ENCODE data around the gene POU6F1. TPM values are rescaled to one million over a fixed set of nuclear protein-coding genes. Genes with fewer than 3 reads are reported as not detected.

Gene POU6F1
- total and polyA plus RNA-seq, 2 donors (not counting 1 experiment from before 2014, with no cell fraction given): 3.3 to 4.8 TPM

DNA sequence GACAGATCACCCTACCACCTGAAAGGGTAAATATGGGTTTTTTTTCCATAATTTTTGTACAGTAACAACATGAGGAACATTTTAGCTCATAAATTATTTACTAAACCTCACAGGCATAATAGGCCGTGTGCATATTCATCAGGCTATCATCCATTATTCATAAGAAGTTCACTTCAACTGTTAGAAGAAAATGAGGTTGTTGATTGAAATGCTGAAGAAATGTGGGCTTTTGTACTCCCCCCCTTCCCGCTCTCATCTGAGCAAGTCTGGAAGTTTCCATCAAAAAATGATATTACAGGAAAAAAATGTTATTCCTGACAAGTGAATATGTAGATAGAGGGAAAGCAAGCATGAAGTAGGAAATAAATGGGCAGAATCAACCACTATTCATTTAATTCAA is 7.9 kb upstream of the POU6F1 start:
- no peak overlapping the region for H2AFZ ChIP-seq (ENCODE audit: low read length)
- H3K9me3 ChIP-seq (ENCODE audit: control insufficient read depth, insufficient read depth, low read depth, low read length): no peaks in the 10 kb centered on the region
- TF ChIP-seq EZH2 (IDR thresholded peaks at IDR 0.05; ENCODE audit: low read length, missing control alignments): no peak
- TF ChIP-seq, protein P1, sequence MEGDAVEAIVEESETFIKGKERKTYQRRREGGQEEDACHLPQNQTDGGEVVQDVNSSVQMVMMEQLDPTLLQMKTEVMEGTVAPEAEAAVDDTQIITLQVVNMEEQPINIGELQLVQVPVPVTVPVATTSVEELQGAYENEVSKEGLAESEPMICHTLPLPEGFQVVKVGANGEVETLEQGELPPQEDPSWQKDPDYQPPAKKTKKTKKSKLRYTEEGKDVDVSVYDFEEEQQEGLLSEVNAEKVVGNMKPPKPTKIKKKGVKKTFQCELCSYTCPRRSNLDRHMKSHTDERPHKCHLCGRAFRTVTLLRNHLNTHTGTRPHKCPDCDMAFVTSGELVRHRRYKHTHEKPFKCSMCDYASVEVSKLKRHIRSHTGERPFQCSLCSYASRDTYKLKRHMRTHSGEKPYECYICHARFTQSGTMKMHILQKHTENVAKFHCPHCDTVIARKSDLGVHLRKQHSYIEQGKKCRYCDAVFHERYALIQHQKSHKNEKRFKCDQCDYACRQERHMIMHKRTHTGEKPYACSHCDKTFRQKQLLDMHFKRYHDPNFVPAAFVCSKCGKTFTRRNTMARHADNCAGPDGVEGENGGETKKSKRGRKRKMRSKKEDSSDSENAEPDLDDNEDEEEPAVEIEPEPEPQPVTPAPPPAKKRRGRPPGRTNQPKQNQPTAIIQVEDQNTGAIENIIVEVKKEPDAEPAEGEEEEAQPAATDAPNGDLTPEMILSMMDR (conservative IDR thresholded peaks at IDR 0.05 in 1 of 2, IDR thresholded peaks at IDR 0.05 in 1 of 2; ENCODE audit: low read depth in 1 of 2, low read length in 2 of 2): no peak
- H3K27ac ChIP-seq (ENCODE audit: insufficient read depth, low read length): no peak overlapping the region
- no peak overlapping the region for H3K4me3 ChIP-seq (replicated peaks in 1 of 4; ENCODE audit: control extremely low read depth in 1 of 4, insufficient read depth in 1 of 4, low read depth in 3 of 4, low read length in 4 of 4)
- no peaks in the 10 kb centered on the region for H3K79me2 ChIP-seq (ENCODE audit: control insufficient read depth, insufficient read depth, low read length)
- H3K4me2 ChIP-seq (ENCODE audit: extremely low read depth, insufficient read depth, low read length): no peak overlapping the region
- no peak for DNase-seq (ENCODE audit: low read depth in 2 of 2)
- H3K36me3 ChIP-seq (ENCODE audit: control insufficient read depth, insufficient read depth, low read length): no peaks in the 10 kb centered on the region
- no peaks in the 10 kb centered on the region for H3K27me3 ChIP-seq (ENCODE audit: control insufficient read depth, insufficient read depth, low read length)
- no peaks in the 10 kb centered on the region for H4K20me1 ChIP-seq (ENCODE audit: control insufficient read depth, extremely low read depth, insufficient read depth, low read length)
- H3K9ac ChIP-seq (ENCODE audit: insufficient read depth, low read length): no peak overlapping the region
- no peaks in the 10 kb centered on the region for H3K4me1 ChIP-seq (ENCODE audit: control insufficient read depth, extremely low read depth, insufficient read depth, low read length)

GRCh38 chr12:51225234-51225633 is 7.4 kb upstream of the POU6F1 start:
- H3K27me3 ChIP-seq (ENCODE audit: control insufficient read depth, insufficient read depth, low read length): no peaks in the 10 kb centered on the region
- no peak for DNase-seq (ENCODE audit: low read depth in 2 of 2)
- no peak overlapping the region for H3K27ac ChIP-seq (ENCODE audit: insufficient read depth, low read length)
- no peak overlapping the region for H3K9ac ChIP-seq (ENCODE audit: insufficient read depth, low read length)
- no peaks in the 10 kb centered on the region for H3K4me1 ChIP-seq (ENCODE audit: control insufficient read depth, extremely low read depth, insufficient read depth, low read length)
- no peak overlapping the region for H3K4me3 ChIP-seq (replicated peaks in 1 of 4; ENCODE audit: control extremely low read depth in 1 of 4, insufficient read depth in 1 of 4, low read depth in 3 of 4, low read length in 4 of 4)
- H3K79me2 ChIP-seq (ENCODE audit: control insufficient read depth, insufficient read depth, low read length): no peaks in the 10 kb centered on the region
- no peaks in the 10 kb centered on the region for H3K36me3 ChIP-seq (ENCODE audit: control insufficient read depth, insufficient read depth, low read length)
- no peak overlapping the region for H3K4me2 ChIP-seq (ENCODE audit: extremely low read depth, insufficient read depth, low read length)
- H3K9me3 ChIP-seq (ENCODE audit: control insufficient read depth, insufficient read depth, low read depth, low read length): no peaks in the 10 kb centered on the region
- H2AFZ ChIP-seq (ENCODE audit: low read length): no peak overlapping the region
- TF ChIP-seq, protein P1 (conservative IDR thresholded peaks at IDR 0.05 in 1 of 2, IDR thresholded peaks at IDR 0.05 in 1 of 2; ENCODE audit: low read depth in 1 of 2, low read length in 2 of 2): no peak
- TF ChIP-seq EZH2 (IDR thresholded peaks at IDR 0.05; ENCODE audit: low read length, missing control alignments): no peak
- no peaks in the 10 kb centered on the region for H4K20me1 ChIP-seq (ENCODE audit: control insufficient read depth, extremely low read depth, insufficient read depth, low read length)

- no peaks in the 10 kb centered on the region for H4K20me1 ChIP-seq (ENCODE audit: control insufficient read depth, extremely low read depth, insufficient read depth, low read length)
- H3K9ac ChIP-seq (ENCODE audit: insufficient read depth, low read length): no peak overlapping the region
Observed at GRCh38 chr12:51224625-51225024, 6.8 kb upstream of the POU6F1 start.

More at GRCh38 chr12:51224625-51225024, 6.8 kb upstream of the POU6F1 start:
- Histone ChIP-seq H3K27ac (ENCODE audit: insufficient read depth, low read length) (no peak overlapping the region), H3K4me2 (ENCODE audit: extremely low read depth, insufficient read depth, low read length) (no peak overlapping the region), H3K4me3 (replicated peaks in 1 of 4; ENCODE audit: control extremely low read depth in 1 of 4, insufficient read depth in 1 of 4, low read depth in 3 of 4, low read length in 4 of 4) (no peak overlapping the region), H3K36me3 (ENCODE audit: control insufficient read depth, insufficient read depth, low read length) (no peaks in the 10 kb centered on the region), H3K79me2 (ENCODE audit: control insufficient read depth, insufficient read depth, low read length) (no peaks in the 10 kb centered on the region), H2AFZ (ENCODE audit: low read length) (no peak overlapping the region), H3K27me3 (ENCODE audit: control insufficient read depth, insufficient read depth, low read length) (no peaks in the 10 kb centered on the region), H3K4me1 (ENCODE audit: control insufficient read depth, extremely low read depth, insufficient read depth, low read length) (no peaks in the 10 kb centered on the region), H3K9me3 (ENCODE audit: control insufficient read depth, insufficient read depth, low read depth, low read length) (no peaks in the 10 kb centered on the region)
- DNase-seq (ENCODE audit: low read depth in 2 of 2): no peak
- no peak for TF ChIP-seq EZH2 (IDR thresholded peaks at IDR 0.05; ENCODE audit: low read length, missing control alignments)
- TF ChIP-seq, protein P1 (conservative IDR thresholded peaks at IDR 0.05 in 1 of 2, IDR thresholded peaks at IDR 0.05 in 1 of 2; ENCODE audit: low read depth in 1 of 2, low read length in 2 of 2): no peak
